ENCODE measurements around the gene NDUFV2. TPM values are rescaled to one million over a fixed set of nuclear protein-coding genes. Genes with fewer than 3 reads are reported as not detected.

Gene NDUFV2
- total RNA-seq, 1 experiment from 2014 or later: 229 TPM

- Histone ChIP-seq H3K4me1 (replicated peaks) (peaks cover 48% of the 10 kb centered on the region), H3K27me3 (replicated peaks) (no peaks in the 10 kb centered on the region), H3K4me3 (no peak overlapping the region), H3K9me3 (replicated peaks) (no peaks in the 10 kb centered on the region), H3K27ac (no peak overlapping the region), H3K36me3 (peaks cover 27% of the 10 kb centered on the region)
- DNase-seq (ENCODE audit: low read depth in 1 of 2, low spot score in 2 of 2): no peak
Measured at GRCh38 chr18:9113468-9114149, 11.1 kb downstream of the NDUFV2 start.

GRCh38 chr18:9115984-9116383, 13.5 kb downstream of the NDUFV2 start:
- Histone ChIP-seq H3K4me1 (replicated peaks) (peaks cover 32% of the 10 kb centered on the region), H3K9me3 (replicated peaks) (no peaks in the 10 kb centered on the region), H3K36me3 (peaks cover 33% of the 10 kb centered on the region), H3K27me3 (replicated peaks) (no peaks in the 10 kb centered on the region), H3K27ac (peak overlapping the region; percentile 72), H3K4me3 (no peak overlapping the region)
- peak in 1 of 2 experiments; percentile 7 for DNase-seq (ENCODE audit: low read depth in 1 of 2, low spot score in 2 of 2)

GRCh38 chr18:9117980-9118841, 15.7 kb downstream of the NDUFV2 start:
- DNase-seq (ENCODE audit: low read depth in 1 of 2, low spot score in 2 of 2): no peak
- Histone ChIP-seq H3K9me3 (replicated peaks) (no peaks in the 10 kb centered on the region), H3K4me1 (replicated peaks) (peaks cover 32% of the 10 kb centered on the region), H3K27ac (peak overlapping the region; percentile 72), H3K4me3 (no peak overlapping the region), H3K27me3 (replicated peaks) (no peaks in the 10 kb centered on the region), H3K36me3 (peaks cover 51% of the 10 kb centered on the region)

GRCh38 chr18:9120796-9121195, 18.3 kb downstream of the NDUFV2 start:
- peaks cover 26% of the 10 kb centered on the region for H3K4me1 ChIP-seq (replicated peaks)
- peaks cover 68% of the 10 kb centered on the region for H3K36me3 ChIP-seq
- no peak overlapping the region for H3K27ac ChIP-seq

GRCh38 chr18:9123520-9123919, 21.0 kb downstream of the NDUFV2 start:
- H3K27ac ChIP-seq: no peak overlapping the region
- peaks cover 89% of the 10 kb centered on the region for H3K36me3 ChIP-seq
- no peak for DNase-seq (ENCODE audit: low read depth in 1 of 2, low spot score in 2 of 2)
- H3K4me3 ChIP-seq: no peak overlapping the region
- peaks cover under 1% of the 10 kb centered on the region for H3K4me1 ChIP-seq (replicated peaks)
- no peaks in the 10 kb centered on the region for H3K27me3 ChIP-seq (replicated peaks)
- H3K9me3 ChIP-seq (replicated peaks): no peaks in the 10 kb centered on the region

More at GRCh38 chr18:9120796-9121195, 18.3 kb downstream of the NDUFV2 start:
- no peak for DNase-seq (ENCODE audit: low read depth in 1 of 2, low spot score in 2 of 2)
- H3K27me3 ChIP-seq (replicated peaks): no peaks in the 10 kb centered on the region
- no peaks in the 10 kb centered on the region for H3K9me3 ChIP-seq (replicated peaks)
- H3K4me3 ChIP-seq: no peak overlapping the region

- peaks cover 91% of the 10 kb centered on the region for H3K36me3 ChIP-seq
- no peaks in the 10 kb centered on the region; the same call in none of the 2 replicates for H3K4me1 ChIP-seq (replicated peaks)
- no peak overlapping the region for H3K4me3 ChIP-seq
- H3K9me3 ChIP-seq (replicated peaks): no peaks in the 10 kb centered on the region
- DNase-seq (ENCODE audit: low read depth in 1 of 2, low spot score in 2 of 2): no peak
- H3K27me3 ChIP-seq (replicated peaks): no peaks in the 10 kb centered on the region
- H3K27ac ChIP-seq: no peak overlapping the region
Measured at GRCh38 chr18:9124824-9125223, 22.3 kb downstream of the NDUFV2 start.

- no peak for DNase-seq (ENCODE audit: low read depth in 1 of 2, low spot score in 2 of 2)
- no peaks in the 10 kb centered on the region for H3K9me3 ChIP-seq (replicated peaks)
- no peaks in the 10 kb centered on the region; the same call in 1 of the 2 replicates for H3K4me1 ChIP-seq (replicated peaks)
- no peak overlapping the region for H3K27ac ChIP-seq
- H3K27me3 ChIP-seq (replicated peaks): no peaks in the 10 kb centered on the region
- H3K36me3 ChIP-seq: peaks cover 91% of the 10 kb centered on the region
- H3K4me3 ChIP-seq: no peak overlapping the region
Measured at GRCh38 chr18:9126337-9126736, 23.8 kb downstream of the NDUFV2 start.

- Histone ChIP-seq H3K36me3 (peaks cover 90% of the 10 kb centered on the region), H3K4me1 (replicated peaks) (no peaks in the 10 kb centered on the region), H3K4me3 (no peak overlapping the region), H3K9me3 (replicated peaks) (no peaks in the 10 kb centered on the region), H3K27ac (no peak overlapping the region), H3K27me3 (replicated peaks) (no peaks in the 10 kb centered on the region)
- DNase-seq (ENCODE audit: low read depth in 1 of 2, low spot score in 2 of 2): no peak
Measured at GRCh38 chr18:9130195-9130594, 27.7 kb downstream of the NDUFV2 start.

GRCh38 chr18:9130806-9131205, 28.3 kb downstream of the NDUFV2 start:
- Histone ChIP-seq H3K4me1 (replicated peaks) (peaks cover 5% of the 10 kb centered on the region), H3K9me3 (replicated peaks) (no peaks in the 10 kb centered on the region), H3K36me3 (peaks cover 93% of the 10 kb centered on the region), H3K27ac (no peak overlapping the region), H3K4me3 (no peak overlapping the region), H3K27me3 (replicated peaks) (no peaks in the 10 kb centered on the region)
- DNase-seq (ENCODE audit: low read depth in 1 of 2, low spot score in 2 of 2): no peak

GRCh38 chr18:9132628-9133027, 30.1 kb downstream of the NDUFV2 start:
- Histone ChIP-seq H3K27me3 (replicated peaks) (no peaks in the 10 kb centered on the region), H3K36me3 (peaks cover 84% of the 10 kb centered on the region), H3K4me3 (no peak overlapping the region), H3K4me1 (replicated peaks) (peaks cover 7% of the 10 kb centered on the region), H3K27ac (no peak overlapping the region), H3K9me3 (replicated peaks) (no peaks in the 10 kb centered on the region)
- no peak for DNase-seq (ENCODE audit: low read depth in 1 of 2, low spot score in 2 of 2)

- no peak overlapping the region for H3K4me3 ChIP-seq
- peaks cover 80% of the 10 kb centered on the region for H3K36me3 ChIP-seq
- H3K27ac ChIP-seq: no peak overlapping the region
- no peaks in the 10 kb centered on the region for H3K9me3 ChIP-seq (replicated peaks)
- H3K4me1 ChIP-seq (replicated peaks): peaks cover 7% of the 10 kb centered on the region
- H3K27me3 ChIP-seq (replicated peaks): no peaks in the 10 kb centered on the region
- no peak for DNase-seq (ENCODE audit: low read depth in 1 of 2, low spot score in 2 of 2)
Measured at GRCh38 chr18:9133225-9133624, 30.7 kb downstream of the NDUFV2 start.

GRCh38 chr18:9135081-9135911, 32.8 kb downstream of the NDUFV2 start:
- DNase-seq (ENCODE audit: low read depth in 1 of 2, low spot score in 2 of 2): no peak
- Histone ChIP-seq H3K27ac (peak overlapping the region; percentile 37; the same call in 1 of the 2 replicates), H3K4me1 (replicated peaks) (peaks cover 22% of the 10 kb centered on the region), H3K36me3 (peaks cover 62% of the 10 kb centered on the region), H3K4me3 (peak overlapping the region; percentile 84), H3K27me3 (replicated peaks) (no peaks in the 10 kb centered on the region), H3K9me3 (replicated peaks) (no peaks in the 10 kb centered on the region)

GRCh38 chr18:9135912-9136314, 33.4 kb downstream of the NDUFV2 start:
- no peak for DNase-seq (ENCODE audit: low read depth in 1 of 2, low spot score in 2 of 2)
- Histone ChIP-seq H3K27ac (peak overlapping the region; percentile 37), H3K4me1 (replicated peaks) (peaks cover 29% of the 10 kb centered on the region), H3K9me3 (replicated peaks) (no peaks in the 10 kb centered on the region), H3K27me3 (replicated peaks) (no peaks in the 10 kb centered on the region), H3K36me3 (peaks cover 56% of the 10 kb centered on the region), H3K4me3 (peak overlapping the region; percentile 84)
